Calu3 (cell line): ENCODE data around the gene LY6G6D. TPM values are rescaled to one million over a fixed set of nuclear protein-coding genes. Genes with fewer than 3 reads are reported as not detected.

ENCODE experiments used
- BruUV-seq: library from RNA; stranded (reverse); fragments of 400-500 nt; replicated peaks from 2 replicates; lab custom pipeline; 2021; lab: Mats Ljungman, UMichigan
- CTCF ChIA-PET: fragments of 300-600 bp; sonication (Branson Sonifier 250); formaldehyde crosslinking; loops from one replicate; lab custom pipeline; 2022; ENCODE audit warnings: antibody characterized with exemption; lab: Charles Lee
- DNase-seq: peaks from one replicate; pipeline ENCODE4 v3.0.0; 2022
- H3K27ac Mint-ChIP-seq: one replicate; pipeline ENCODE4 v1.8.0; 2022; ENCODE audit warnings: mixed read lengths; ENCODE audit not compliant: unreplicated experiment
- H3K27me3 Mint-ChIP-seq: one replicate; pipeline ENCODE4 v1.8.0; 2022; ENCODE audit warnings: mixed read lengths; ENCODE audit not compliant: unreplicated experiment
- H3K36me3 Mint-ChIP-seq: one replicate; pipeline ENCODE4 v1.8.0; 2022; ENCODE audit warnings: mild to moderate bottlenecking, moderate library complexity, mixed read lengths; ENCODE audit not compliant: insufficient read depth, unreplicated experiment
- H3K4me1 Mint-ChIP-seq: one replicate; pipeline ENCODE4 v1.8.0; 2022; ENCODE audit warnings: mild to moderate bottlenecking, low read depth, mixed read lengths; ENCODE audit not compliant: unreplicated experiment
- H3K4me3 Mint-ChIP-seq: one replicate; pipeline ENCODE4 v1.8.0; 2022; ENCODE audit warnings: mild to moderate bottlenecking, low read depth, moderate library complexity, mixed read lengths; ENCODE audit not compliant: unreplicated experiment
- H3K9me3 Mint-ChIP-seq: one replicate; pipeline ENCODE4 v1.8.0; 2022; ENCODE audit warnings: low read depth, mixed read lengths; ENCODE audit not compliant: unreplicated experiment
- intact Hi-C: fragments of 100-400 bp; cut with micrococcal nuclease; formaldehyde crosslinking; loops from one replicate; pipeline ENCODE4 v1.10.0; 2022; ENCODE audit not compliant: unreplicated experiment
- total RNA-seq: library from RNA; stranded (reverse); gene quantifications from 2 replicates; pipeline ENCODE4 v1.2.3, GENCODE V29; 2022
- TF ChIP-seq, protein P1 (sequence below): fragments of 200-600 bp; IDR thresholded peaks from one replicate; pipeline ENCODE4 v1.8.0; 2022; ENCODE audit warnings: antibody characterized with exemption; ENCODE audit not compliant: unreplicated experiment

Gene LY6G6D
- total RNA-seq, 1 experiment from 2014 or later = not detected

DNA sequence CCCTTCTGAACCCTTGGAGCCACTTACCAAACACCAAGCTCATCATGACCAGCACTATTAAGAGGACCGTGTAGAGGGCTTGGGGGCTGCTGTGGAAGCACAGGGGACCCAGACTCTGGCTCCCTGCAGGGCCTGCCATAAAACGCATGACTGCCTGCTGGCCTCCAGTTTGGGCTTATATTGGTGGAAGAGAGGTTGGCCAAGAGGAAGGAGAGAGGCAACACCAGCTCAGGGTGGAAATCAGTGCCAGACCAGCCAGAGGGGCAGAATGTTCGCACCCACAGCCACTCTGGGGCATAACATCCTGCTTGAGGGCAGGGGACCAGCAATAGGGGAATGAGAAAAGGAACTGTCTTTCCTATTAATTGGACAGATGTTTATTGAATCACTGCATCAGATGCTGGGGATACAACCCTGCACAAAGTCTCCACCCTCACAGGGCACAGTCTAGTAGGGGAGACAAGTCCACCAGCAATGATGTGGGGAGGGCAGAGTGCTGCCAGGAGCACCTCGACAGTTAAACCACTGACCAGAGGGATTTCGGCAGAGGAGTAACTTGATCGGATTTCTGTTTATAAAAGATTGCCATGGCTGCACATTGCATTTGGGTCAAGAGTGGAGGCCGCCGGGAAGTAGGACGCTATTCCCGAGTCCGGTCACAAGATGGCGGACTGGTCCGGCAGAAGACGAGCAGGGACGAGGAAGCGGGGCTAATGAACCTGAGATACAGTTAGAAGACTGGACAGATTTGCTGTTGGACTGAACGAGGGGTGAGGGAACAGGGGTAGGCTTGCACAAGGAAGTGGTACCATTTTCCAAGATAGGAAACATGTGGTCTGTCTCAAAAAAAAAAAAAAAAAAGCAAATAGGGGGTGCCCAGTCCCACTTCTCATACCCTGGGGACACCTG is 34.7 kb upstream of the LY6G6D start, which contains the start of gene LY6G5C:
Gene LY6G5C (minus strand): TSS at position 842 of the 909 bp plus-strand sequence. CDS start 694 bp downstream, at position 148.
- CTCF ChIA-PET = interaction anchor here (0.6 to 2.1 kb wide), 13 partner anchors 10 to 516 kb away, joined by 3 to 26 read pairs (median 6); partner anchors contain the start of genes DDAH2, LSM2, MSH5 and NEU1
- BruUV-seq = no TSS peak
- Mint-ChIP-seq H3K36me3 (peaks cover 37% of the 10 kb centered on the region), H3K4me1 (peaks cover 28% of the 10 kb centered on the region), H3K27me3 (no peaks in the 10 kb centered on the region), H3K27ac (peak within 1 kb of the TSS; percentile 89), H3K4me3 (peak within 1 kb of the TSS; percentile 75), H3K9me3 (no peaks in the 10 kb centered on the region)
- peak; percentile 94 for DNase-seq
- TF ChIP-seq, protein P1, sequence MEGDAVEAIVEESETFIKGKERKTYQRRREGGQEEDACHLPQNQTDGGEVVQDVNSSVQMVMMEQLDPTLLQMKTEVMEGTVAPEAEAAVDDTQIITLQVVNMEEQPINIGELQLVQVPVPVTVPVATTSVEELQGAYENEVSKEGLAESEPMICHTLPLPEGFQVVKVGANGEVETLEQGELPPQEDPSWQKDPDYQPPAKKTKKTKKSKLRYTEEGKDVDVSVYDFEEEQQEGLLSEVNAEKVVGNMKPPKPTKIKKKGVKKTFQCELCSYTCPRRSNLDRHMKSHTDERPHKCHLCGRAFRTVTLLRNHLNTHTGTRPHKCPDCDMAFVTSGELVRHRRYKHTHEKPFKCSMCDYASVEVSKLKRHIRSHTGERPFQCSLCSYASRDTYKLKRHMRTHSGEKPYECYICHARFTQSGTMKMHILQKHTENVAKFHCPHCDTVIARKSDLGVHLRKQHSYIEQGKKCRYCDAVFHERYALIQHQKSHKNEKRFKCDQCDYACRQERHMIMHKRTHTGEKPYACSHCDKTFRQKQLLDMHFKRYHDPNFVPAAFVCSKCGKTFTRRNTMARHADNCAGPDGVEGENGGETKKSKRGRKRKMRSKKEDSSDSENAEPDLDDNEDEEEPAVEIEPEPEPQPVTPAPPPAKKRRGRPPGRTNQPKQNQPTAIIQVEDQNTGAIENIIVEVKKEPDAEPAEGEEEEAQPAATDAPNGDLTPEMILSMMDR = peak; percentile 83
- intact Hi-C loops = loop anchor here (1.0 to 2.0 kb wide), 4 partner anchors 58 to 272 kb away; no protein-coding TSS in a partner anchor

DNA sequence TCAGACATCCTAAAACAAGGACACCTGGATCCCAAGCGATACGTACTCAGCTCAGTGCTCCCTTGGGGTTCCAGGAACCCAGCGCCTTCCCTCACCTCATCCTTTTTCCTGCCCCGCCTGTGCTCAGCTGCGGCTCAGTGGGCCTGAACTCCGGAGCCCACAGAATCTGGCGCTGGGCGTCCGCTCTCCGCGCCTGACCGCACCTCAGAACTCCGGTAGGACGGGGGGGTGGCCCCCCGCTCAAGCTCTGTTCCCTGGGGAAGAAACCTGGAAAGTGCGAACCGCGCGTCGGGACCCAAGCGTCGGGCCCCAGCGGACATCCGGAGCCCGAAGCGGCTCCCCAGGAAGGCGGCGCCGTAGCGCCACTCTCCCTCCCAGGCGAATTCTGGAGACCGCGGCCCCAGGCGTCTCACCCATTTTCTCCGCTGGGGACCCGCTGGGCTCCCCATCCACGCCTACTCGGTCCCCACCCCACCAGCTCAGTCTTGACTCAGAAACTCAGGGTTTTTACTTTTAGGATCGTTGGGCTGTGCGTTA is 33.9 kb upstream of the LY6G6D start:
- TF ChIP-seq, protein P1 = no peak
- CTCF ChIA-PET = interaction anchor here (0.6 to 2.1 kb wide), 13 partner anchors 9 to 515 kb away, joined by 3 to 26 read pairs (median 6); partner anchors contain the start of genes DDAH2, LSM2, MSH5 and NEU1
- intact Hi-C loops = loop anchor here (2.0 kb wide), 1 partner anchor 150 kb away; no protein-coding TSS in a partner anchor
- peak overlapping the region; percentile 75 for H3K4me3 Mint-ChIP-seq
- TSS peak; percentile 71 for BruUV-seq
- H3K36me3 Mint-ChIP-seq = peaks cover 35% of the 10 kb centered on the region
- no peaks in the 10 kb centered on the region for H3K27me3 Mint-ChIP-seq
- DNase-seq = peak; percentile 81
- H3K4me1 Mint-ChIP-seq = peaks cover 28% of the 10 kb centered on the region
- H3K9me3 Mint-ChIP-seq = no peaks in the 10 kb centered on the region
- peak overlapping the region; percentile 89 for H3K27ac Mint-ChIP-seq

DNA sequence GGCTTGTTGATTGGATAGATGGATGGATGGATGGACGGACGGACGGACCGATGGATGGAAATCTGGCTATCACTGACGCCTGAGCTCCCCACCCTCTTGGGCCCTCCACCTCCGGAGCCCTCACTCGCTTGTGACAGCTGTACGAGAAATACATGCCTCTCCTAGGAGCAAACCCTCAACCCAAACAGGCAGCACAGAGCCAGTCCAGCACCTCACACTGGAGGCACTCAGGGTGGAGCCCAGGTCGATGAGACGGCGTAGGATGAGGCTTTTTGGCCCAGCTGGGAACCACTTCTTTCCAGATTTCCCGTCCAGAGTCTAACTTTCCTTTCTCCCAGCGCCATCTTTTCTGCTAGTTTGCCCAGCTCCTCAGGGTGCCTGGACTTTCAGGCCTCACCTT is 31.6 kb upstream of the LY6G6D start:
- intact Hi-C loops = no loop called here
- Mint-ChIP-seq H3K27ac (peak overlapping the region; percentile 55), H3K4me1 (peaks cover 28% of the 10 kb centered on the region), H3K36me3 (peaks cover 48% of the 10 kb centered on the region), H3K9me3 (no peaks in the 10 kb centered on the region), H3K27me3 (no peaks in the 10 kb centered on the region), H3K4me3 (peak overlapping the region; percentile 75)
- DNase-seq = no peak
- TF ChIP-seq, protein P1 = no peak
- no TSS peak for BruUV-seq
- CTCF ChIA-PET = interaction anchor here (1.5 kb wide), 1 partner anchor 86 kb away, joined by 8 read pairs; no protein-coding TSS in a partner anchor

DNA sequence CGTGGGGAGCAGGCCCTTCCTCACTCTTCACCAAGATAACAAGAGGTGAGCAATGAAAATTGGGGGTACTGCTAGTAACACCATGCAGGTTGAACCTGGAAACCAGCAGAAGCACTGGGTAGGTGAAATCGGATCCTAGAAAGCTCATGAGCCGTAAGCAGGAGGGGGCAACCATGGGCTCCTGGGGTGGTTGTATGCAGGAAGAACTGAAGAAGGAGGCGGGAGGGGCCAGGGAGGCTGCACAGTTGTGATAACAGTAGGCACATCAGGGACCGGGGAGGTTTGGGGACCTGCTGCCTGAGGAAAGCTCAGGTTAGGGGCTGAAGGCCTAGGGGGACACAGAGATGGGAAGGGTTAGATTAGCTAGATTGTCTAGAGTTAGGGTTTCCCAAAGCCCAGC is 28.7 kb upstream of the LY6G6D start:
- peaks cover 27% of the 10 kb centered on the region for H3K4me1 Mint-ChIP-seq
- TF ChIP-seq, protein P1 = no peak
- H3K4me3 Mint-ChIP-seq = no peak overlapping the region
- BruUV-seq = no TSS peak
- H3K27ac Mint-ChIP-seq = peak overlapping the region; percentile 13
- CTCF ChIA-PET = no interaction called here
- DNase-seq = no peak
- no peaks in the 10 kb centered on the region for H3K27me3 Mint-ChIP-seq
- no peaks in the 10 kb centered on the region for H3K9me3 Mint-ChIP-seq
- peaks cover 45% of the 10 kb centered on the region for H3K36me3 Mint-ChIP-seq
- intact Hi-C loops = no loop called here
